HG02870 (cell line): ENCODE data around the gene TANGO6.

Experiments
- ATAC-seq: cut with Tn5 transposase; IDR thresholded peaks from one replicate; pipeline ENCODE4 v1.9.1; 2021; ENCODE audit warnings: mild to moderate bottlenecking, moderate library complexity; ENCODE audit not compliant: unreplicated experiment

Gene TANGO6

DNA sequence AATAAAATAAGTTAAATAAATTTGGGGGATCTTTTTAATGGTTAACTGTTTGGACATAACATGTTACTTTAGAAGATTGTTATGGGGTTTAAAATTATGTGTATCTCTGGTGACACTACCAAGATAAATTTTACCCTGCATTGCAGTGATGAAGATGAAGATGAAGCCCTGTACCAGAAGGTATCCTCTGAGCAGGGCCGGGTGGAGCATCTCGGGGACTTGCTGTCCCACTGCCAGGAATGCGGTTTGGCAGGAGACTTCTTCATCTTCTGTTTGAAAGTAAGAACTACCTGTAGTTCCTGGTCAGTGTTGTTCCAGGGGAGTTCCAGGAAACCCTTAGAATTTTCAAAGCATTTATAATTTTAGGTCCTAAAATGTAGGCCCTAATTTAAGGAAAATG lies 64.0 kb downstream of the TANGO6 start:
- no peak for ATAC-seq

DNA sequence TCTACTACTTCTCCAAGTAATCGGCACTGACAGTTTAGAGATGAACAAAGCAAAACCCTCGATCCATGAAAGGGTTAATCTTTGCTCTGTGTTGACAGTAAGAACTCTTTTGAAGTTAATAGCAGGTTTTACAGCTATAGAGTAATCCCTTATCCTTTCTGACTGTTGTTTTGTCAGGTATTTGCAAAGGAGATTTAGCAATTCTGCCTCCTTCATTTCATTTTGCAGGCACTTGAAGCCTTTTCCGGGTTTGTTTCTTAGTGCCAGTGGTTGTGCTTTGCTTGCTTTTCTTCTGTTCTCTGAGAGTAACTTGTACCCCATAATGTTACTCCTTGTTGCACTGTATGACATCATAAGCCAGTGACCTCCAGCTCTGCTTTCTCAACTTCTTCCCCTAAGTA lies 64.5 kb downstream of the TANGO6 start:
- ATAC-seq = no peak

DNA sequence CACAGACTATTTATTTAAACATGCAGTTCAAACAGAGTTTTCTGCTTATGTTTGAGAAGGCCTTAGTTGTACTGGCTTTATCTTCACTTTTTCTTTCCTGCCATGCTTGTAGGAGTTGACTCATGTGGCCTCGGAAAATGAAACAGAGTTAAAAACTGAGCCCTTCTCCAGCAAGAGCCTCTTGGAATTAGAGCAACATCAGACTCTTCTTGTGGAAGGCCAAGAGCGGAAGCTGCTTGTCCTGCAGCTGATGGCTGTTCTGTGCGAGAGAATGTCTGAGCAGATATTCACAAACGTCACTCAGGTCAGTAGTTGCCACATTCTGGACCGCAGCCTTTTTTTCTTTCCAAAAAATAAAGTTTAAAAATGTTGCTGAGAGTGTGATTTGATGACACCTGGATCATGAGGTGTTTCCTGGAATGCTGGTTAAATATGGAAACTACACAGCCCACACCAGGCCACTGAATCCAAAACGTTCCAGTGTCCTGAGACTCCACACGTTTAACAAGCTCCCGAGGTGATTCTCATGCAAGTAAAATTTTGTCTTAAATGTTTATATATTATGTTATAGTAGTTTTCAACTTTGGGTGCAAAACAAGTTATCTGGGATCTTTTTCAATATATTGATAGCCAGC lies 65.9 kb downstream of the TANGO6 start:
- ATAC-seq = no peak

DNA sequence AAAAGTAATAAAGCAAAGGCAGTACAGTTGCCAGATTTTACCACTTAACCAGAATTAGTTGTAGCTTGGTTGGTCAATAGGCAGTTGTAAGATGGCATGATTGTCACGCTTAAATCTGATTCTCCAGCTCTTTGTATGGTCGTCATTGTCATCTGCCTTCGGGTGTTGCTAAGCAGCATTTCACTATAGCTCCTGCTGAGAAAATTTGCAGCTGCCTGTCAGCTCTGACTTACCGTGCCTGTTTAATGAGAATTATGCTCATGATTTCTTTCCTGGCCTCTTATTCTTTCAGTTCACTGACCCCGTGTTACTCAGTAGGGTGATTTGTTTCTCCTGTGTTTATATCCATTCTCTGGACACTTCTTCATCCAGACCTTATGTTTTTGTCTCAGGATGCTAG lies 66.7 kb downstream of the TANGO6 start:
- ATAC-seq = no peak

DNA sequence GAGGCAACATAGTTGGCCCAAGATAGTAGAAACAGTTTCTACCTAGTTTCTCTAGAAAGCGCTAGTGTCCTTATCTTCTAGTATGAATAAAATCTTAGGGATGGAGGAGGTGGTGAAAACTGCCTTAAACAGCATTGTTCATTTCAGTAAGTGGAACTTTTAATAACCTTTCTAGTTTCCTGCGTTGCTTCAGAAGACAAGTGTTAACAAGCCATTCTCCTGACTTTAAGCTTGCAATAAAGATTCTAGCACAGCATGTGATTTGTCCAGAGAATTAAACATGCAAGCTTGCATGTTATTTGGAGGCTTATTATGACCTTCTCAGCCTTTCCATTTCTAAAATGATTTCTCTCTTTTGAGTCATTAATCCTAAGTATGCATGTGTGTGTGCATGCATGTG lies 72.3 kb downstream of the TANGO6 start:
- no peak for ATAC-seq

DNA sequence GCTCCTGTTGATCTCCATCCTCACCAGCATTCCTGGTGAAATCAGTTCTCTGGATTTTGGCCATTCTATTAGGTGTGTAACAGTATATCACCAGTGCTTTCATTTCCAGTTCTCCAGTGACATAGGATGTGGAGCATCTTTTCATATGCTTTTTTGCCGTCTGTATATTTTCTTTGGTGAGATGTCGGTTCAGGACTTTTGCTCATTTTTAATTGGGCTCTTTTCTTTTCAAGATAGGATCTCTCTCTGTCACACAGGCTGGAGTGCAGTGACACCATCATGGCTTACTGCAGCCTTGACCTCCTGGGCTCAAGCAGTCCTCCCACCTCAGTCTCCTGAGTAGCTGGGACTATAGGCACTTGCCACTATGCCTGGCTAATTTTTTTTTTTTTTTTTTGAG lies 74.2 kb downstream of the TANGO6 start:
- ATAC-seq = no peak

DNA sequence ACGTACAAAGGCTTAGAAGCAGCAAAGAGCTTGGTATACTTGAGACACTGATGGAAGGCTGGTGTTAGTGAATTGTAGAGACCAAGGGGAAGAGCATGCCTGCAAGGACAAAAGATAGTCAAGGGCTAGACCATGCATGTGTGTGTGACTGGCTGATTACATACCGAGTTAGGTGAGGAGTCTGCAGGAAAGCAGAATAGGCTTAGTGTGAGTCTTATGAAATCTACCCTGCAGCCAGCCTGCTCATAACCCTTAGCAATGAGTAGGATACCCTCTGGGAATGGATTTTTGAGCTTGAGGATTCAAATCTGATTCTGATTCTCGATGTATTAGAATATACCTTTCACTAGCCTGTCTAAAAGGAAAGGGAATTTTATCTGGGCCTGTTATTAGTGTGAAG lies 77.0 kb downstream of the TANGO6 start:
- ATAC-seq = no peak

DNA sequence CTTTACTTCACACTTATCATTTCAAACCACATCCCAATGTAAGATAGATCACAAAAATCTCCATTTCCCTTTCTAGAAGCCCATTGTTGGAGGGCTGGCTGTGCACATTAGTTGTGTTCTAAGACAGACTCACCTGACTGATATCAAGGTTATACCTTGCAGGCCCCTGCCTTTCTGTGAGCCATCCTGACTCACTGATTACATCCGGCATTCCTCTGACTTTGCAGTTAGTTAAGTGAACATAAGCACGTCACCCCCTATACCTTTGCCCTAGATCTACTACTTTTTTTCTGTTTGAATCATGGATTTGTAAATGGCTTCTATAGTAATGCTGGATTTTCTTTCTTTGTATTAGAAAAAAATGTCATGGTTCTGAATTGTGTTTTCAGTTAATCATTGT lies 78.3 kb downstream of the TANGO6 start:
- no peak for ATAC-seq

DNA sequence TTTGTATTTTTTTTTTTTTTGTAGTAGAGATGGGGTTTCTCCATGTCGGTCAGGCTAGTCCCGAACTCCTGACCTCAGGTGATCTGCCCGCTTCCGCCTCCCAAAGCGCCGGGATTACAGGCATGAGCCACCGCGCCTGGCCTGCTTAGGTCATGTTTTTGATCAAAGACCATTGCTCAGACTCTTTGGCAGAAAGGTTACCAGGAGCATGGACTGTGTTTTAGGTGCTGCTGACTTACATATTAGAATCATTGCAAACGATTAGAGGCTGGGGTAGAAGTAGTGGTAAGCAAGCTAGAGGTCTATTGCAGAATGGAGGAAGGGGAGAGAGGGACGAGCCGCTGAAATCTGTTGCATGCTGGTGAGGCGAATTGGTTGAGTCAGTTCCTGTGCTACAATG lies 79.8 kb downstream of the TANGO6 start:
- no peak for ATAC-seq

DNA sequence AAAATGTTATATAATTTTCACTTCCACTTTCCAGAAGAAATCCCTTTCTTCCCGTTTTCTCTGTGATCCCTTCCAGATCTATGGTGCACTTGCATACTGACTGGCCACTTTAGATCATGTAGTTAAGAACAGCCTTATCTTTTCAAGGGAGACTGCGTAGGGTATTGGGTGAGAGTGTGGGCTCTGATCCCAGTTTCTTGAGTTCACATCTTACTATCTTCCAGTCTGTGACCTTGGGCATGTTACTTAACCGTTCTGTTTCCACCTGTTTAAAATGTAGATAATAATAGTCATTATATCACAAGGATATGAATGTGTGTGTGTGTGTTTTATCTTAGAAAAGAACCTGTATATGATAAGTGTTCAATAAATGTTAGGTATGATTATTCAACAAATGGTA lies 83.7 kb downstream of the TANGO6 start:
- no peak for ATAC-seq

DNA sequence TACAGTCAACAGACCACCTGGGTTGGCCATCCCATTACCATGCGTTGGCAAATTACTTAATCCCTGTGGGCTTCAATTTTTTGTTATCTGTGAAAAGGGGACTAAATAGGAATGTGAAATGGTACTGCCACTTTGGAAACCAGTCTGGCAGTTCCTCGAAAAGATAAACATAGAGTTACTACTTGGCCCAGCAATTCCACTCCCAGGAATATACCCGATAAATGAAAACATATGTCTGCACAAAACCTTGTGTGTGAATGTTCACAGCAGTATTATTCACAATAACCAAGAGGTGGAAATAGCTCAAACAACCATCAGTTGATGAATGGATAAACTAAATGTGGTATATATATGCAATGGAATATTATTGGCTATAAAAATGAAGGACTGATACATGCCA lies 87.9 kb downstream of the TANGO6 start:
- no peak for ATAC-seq

DNA sequence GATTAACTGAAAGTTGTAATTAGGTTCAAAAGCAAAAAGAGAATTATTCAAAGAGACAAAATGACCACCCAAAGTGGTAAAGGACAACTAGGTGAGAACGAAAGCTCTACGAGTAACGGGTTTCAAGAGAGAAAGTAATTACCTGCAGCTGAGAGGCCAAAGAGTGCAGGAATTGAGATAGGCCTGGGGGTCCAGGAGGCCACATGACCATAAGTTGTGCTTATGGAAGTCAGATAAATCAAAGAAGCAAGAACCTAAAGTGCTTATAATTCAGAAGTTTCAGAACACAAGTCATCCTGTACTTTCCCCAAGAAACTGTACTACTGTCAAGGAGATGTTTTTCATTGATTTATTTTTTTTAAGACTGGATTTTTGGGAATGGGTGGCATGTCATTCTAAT lies 91.1 kb downstream of the TANGO6 start:
- ATAC-seq = no peak

DNA sequence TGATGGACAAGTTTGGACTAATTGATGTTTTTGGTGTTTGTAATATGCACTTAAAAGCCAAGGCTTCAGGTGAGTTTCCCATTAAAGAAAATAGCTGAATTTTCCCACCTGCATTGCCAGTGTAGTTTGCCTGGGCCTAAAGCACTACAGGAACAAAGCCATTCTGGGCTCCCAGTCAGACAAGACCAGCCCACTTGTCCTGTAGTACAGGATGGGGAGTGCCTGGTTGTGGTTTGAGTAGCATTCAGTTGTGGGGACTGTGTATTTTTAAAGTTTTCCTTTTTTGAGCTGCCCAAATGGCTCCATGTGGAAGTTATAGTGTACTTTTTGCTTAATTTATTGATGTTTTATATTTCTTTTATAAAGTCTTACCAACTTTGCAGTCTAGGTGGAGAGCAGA lies 91.7 kb downstream of the TANGO6 start:
- no peak for ATAC-seq

DNA sequence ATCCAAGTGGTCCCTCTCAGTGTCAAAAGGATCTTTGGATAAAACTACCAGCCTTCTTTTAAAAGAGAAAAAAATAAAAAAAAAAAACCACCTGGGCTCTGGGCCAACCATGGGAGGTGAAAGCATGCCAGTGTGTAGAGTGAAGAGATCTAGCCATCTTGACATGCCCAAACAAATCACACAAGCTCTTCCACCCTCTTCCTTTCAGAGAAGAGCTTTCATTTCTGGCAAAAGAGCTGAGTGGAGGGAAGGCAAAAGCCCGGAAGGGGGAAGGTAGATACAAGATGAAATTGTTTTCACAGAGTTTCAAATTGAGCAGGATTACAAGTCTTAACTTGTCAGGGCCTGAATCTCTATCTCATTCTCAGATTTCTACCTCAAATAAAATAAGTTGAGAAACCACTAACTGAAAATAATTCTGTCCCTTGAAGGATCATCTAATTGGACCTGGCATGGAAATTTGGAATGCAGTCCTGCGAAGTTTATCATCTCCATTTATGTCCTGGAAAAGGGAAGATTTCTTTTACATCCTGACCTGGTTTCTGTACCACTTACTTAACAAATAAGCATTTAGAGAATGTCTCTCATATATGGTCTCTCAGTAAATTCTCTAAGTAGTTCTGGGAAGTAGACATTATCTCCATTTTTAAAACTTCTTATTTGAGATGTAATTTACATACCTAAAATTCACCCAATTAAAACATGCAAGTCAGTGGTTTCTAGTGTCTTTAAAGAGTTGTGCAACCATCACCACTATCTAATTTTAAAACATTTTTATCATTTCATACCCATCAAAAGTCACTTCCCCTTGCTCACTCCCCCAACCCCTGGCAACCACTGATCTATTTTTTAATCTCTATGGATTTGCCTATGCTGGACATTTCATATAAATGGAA lies 93.7 kb downstream of the TANGO6 start:
- no peak for ATAC-seq

DNA sequence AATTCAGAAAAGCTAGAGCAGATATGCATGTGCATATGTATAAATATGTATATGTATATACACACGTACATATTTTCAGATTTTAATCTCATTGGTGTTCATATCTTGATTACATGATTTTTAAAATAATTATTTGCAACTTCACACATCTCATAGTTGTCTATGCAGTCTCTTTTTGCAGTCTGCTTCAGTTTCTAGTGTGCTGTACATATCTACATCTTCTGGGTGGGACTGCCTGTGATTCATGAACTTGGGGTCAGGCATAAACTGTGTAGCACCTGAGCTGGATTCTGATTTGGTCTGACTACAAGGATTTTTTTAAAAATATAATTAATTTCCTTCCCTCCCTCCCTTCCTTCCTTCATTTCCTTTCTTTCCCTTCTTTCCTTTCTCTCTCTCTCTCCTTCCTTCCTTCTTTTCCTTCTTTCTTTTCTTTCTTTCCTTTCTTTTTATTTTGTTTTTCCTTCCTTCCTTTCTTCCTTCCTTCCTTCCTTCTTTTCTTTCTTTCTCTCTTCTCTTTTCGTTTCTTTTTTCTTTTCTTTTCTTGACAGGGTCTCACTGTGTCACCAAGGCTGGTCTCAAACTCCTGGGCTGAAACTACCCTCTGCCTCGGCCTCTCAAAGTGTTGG lies 96.5 kb downstream of the TANGO6 start:
- ATAC-seq = no peak

DNA sequence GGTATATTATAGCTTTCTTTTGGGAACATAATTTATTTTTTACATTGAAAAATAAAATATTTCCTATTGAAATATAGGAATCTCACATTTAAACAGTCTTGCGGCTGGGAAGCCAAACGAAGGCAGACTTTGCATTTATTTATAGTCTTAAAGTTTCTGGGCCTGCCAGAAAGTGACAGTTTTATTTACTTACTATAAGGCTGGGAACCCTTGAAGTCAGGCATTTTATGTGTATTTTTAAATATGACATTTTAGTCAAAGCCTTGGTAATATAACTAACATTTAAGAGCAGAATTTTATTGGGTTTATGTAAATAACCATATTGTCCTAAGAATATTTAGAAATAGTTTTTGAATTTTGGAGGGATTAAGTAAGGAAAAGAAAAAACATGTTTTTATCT lies 97.5 kb downstream of the TANGO6 start:
- no peak for ATAC-seq

DNA sequence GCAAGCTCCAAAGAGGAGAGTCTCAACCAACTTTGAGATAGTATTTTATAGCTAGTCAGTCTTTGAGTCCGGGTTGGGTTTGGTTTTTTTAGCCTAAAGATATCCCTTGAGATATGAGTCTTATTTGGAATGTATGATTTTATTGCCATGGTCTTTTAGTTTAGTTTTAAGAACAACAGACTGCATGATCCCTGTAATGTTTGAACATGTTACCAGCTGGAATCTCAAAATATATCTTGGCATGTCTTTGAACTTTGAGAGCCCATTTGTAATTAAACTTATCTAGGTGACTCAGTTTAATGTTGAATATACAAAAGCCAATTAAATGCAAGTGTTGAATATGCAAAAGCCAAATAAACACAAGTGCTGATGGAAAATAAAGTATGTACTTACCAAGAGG lies 100.6 kb downstream of the TANGO6 start:
- no peak for ATAC-seq

DNA sequence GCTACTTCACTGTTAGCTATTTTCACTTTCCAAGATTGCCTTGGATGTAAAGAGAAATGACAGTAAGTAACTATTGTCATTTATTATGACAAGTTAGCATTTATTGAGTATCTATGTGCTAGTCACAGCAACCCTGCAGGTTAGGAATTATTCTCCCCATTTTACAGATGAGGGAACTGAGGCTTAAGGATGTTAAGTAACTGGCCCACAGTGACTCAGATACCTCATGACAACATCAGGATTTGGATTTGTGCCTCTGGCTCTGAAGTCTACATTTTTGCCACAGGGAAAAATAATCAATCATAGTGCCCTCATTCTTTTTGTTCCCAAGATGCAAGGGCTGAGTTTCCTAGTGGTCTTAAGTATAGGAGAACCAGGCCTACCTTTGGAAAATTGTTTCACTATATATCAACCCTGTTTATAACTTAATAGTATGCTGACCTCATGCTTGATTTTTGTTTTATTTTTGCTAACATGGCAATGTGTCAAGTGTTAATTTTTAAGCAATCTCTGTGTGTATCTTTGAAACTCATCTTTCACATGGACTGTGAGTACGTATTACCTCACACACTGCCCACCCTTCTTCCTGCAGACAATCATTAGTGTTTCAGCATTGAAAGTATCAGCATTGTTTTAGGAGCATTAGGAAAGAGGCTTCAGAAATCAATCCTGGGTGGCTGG lies 105.0 kb downstream of the TANGO6 start:
- no peak for ATAC-seq

DNA sequence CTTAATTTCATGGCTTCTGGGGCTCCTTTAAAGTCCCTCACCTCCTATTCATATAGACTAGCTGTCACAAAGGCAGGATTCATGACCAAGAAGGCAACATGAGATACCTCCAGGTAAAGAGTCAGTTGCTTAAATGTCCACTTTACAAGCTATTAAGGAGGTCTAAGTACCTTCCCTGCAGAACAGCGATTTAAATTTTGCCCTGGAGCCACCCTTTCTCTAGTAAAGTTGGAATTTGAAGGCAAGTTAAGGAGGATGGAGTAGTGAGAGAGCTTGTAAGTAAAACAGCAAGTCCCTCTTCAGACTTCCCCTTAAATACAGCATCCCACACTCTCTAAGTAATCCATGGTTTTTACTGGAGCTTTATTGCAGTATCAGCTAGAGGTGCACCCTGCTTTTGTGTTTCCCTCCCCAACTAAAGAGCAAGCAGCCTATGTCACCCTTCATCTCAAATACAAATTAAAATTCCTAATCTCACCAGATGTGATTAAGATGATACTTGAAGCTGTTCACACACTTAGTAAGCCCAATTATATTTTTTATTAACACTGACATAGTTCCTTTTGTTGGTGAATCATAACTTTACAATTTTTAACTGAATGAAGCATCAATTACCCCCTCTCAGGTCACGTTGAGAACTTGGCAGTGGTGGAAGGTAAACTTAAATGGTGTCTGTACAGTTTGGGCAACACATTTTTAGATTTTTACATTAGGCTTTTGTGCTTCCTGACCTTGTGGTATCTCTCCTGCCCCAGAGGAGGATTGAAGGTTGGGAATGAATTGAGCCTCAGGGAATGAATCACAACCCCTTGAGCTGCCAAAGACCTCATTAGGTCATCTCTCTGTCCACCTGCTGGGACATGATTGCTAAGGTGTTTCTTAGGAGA lies 108.9 kb downstream of the TANGO6 start:
- ATAC-seq = no peak

DNA sequence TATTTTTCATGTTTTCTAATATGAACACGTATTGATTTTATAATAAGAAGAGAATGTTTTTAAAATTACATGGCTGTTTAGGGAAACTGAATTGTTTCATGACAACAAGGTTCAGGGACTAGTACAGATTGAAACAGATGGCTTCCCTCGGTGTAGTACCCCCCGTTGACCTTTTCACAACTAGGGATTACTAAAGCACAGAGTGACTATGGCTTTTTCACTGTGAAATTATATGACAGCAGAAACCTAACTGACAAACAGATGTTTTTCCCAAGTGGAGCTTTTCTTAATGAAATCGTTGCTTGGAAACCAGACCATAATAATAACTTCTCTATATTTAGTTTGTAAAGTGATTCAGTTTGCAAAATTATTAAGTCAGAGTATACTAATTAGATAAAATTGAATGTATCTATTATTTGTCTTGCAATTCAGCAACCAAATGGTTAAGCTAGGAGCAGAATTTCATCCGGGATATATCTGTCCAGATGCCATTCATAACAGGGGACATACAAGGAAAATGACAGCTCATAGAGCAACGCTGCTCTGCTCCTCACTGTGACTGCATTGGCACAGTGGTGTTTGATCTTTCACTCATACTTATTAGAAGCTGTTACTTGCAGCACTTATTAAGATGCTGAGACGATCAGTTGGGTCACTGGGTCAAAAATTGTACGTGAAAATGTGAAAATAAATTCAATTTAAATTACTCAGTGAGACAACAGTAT lies 111.7 kb downstream of the TANGO6 start:
- ATAC-seq = no peak
